NOMO-1 (cell line): ENCODE measurements around the gene FBXW7.

ENCODE experiments used
- DNase-seq, 2 experiments: peaks; one replicate each; lab custom pipeline; 2025; ENCODE audit not compliant: unreplicated experiment in 2 of 2; lab: John Stamatoyannopoulos, UW

Gene FBXW7

GRCh38 chr4:152382057-152382785 lies 153.7 kb downstream of the FBXW7 start:
- DNase-seq, result no peak

GRCh38 chr4:152380919-152381318 lies 155.0 kb downstream of the FBXW7 start:
- DNase-seq, result no peak

- DNase-seq, result no peak
These were observed 155.7 kb downstream of the FBXW7 start for GRCh38 chr4:152380185-152380584.

- DNase-seq, result no peak
These were observed 161.1 kb downstream of the FBXW7 start for GRCh38 chr4:152374606-152375285.

DNA sequence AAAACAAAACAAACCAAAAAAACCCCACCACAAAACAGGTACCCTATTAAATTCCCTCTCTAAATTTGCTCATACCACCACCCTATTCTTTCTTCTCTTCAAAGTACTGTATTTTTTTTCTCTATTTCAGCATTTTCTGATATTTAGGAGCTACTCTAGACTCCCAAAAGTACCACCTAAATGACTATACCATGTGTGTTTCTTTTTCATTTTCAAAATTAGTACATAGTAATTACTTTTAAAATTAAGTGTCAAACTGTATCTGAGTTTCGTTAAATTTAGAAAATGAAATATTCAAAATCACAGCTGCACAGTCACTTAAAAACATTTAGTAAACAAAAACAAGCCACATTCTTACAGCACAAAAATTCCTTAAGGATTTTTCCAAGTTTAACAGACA lies 161.7 kb downstream of the FBXW7 start:
- DNase-seq, result no peak

DNA sequence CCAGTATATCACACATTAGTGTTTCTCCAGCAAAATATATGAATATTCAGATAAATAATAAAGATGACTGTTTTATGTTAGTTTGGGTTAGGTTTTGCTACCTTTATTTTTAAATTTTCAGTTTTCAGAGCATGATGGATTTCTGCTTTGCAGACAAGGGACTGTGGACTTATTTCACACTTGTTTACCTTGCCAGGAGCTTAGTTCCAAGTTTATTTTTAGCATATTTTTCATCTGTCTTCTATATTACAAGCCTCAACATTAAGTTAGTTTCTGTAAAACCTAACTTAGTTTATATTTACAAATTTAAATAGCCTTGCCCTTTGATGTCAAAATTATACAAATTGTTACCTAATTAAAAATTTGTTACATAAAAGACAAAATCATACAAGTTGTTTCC lies 163.4 kb downstream of the FBXW7 start:
- DNase-seq, result no peak

DNA sequence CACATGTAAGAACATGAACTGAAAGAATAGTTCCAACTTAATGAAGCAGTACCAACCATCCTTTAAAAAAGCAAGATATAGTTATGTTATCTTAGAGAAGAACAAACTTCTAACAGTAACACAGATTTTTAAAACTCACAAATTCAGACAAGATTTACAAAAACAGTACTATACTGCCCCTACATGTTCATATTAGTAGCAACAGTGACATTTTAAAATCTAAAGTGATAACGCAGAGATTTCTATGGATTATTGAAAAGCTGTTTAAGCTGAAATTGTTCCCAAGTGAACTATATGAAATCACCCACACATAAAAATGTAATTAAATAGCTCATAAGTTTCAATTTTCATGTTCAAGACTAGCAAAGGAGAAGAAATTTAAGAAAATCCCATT lies 166.0 kb downstream of the FBXW7 start:
- DNase-seq, result no peak

- DNase-seq, result no peak
These were observed 166.5 kb downstream of the FBXW7 start for GRCh38 chr4:152369203-152369901.

DNA sequence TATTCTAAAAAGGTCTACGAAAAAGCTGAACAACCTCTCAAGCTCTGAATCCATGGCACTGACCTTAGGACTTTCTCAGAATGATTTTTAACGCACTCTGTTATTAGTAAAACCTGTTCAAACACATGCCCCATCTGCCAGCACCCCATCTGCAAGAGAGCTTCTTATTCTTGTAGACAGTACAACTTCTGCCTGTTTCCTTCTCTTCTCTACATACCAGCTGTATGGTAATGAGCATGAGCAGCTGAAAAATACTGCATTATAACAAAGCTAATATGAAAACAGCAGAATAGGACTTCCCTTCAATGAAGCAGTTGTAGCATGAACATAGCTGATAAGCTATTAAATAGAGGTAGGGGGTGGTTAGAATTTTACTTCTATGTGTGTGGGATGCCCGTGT lies 167.9 kb downstream of the FBXW7 start:
- no peak for DNase-seq

DNA sequence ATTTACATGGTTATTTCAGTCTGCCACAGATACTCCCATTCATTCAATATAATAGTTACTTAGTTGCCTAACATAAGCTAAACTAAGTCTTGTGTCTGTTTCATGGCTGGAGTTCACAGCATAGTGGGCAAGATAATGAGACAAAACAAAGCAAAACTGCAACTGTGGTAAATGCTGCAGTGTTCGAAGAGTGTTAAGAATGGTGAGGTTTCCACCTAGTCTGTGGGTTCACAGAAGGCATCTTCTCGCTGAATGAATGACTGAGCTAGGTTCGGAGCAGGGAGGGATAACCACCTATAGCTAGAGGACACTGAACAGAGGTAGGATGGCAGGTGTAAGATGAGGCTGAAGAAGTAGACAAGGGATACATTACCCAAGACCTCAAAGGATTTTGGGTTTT lies 171.0 kb downstream of the FBXW7 start:
- DNase-seq, result no peak

GRCh38 chr4:152364383-152364782 lies 171.5 kb downstream of the FBXW7 start:
- no peak for DNase-seq

- no peak for DNase-seq
These were observed 172.0 kb downstream of the FBXW7 start for GRCh38 chr4:152363904-152364303.

- DNase-seq, result no peak
These were observed 172.8 kb downstream of the FBXW7 start for GRCh38 chr4:152363086-152363485.

GRCh38 chr4:152360045-152360410 lies 175.9 kb downstream of the FBXW7 start:
- DNase-seq, result peak in 1 of 2 experiments; percentile 40

GRCh38 chr4:152359208-152360044 lies 176.5 kb downstream of the FBXW7 start:
- peak; percentile 56 to 88 for DNase-seq

- DNase-seq, result no peak
These were observed 178.7 kb downstream of the FBXW7 start for GRCh38 chr4:152357206-152357605.

- no peak for DNase-seq
These were observed 179.4 kb downstream of the FBXW7 start for GRCh38 chr4:152356428-152357034.

GRCh38 chr4:152352622-152353116 lies 183.2 kb downstream of the FBXW7 start:
- no peak for DNase-seq

DNA sequence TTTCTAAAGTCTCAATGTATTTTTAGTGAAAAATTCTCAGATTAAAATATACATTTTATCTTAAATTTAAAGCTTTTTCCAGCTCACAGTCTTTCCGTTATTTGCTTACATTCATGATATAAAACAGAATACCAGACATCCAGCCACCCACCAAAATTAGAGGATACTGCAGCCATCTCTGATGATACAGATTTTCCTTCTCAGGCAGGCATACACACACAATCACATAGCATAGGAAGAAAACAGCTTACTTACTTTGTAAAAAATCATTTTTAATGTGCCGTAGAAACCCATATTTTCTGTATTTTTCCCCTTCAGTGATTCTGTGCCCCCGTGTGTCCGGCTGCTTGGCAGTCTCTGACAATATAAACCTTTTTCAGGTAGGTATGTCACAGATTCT lies 183.7 kb downstream of the FBXW7 start:
- no peak for DNase-seq

DNA sequence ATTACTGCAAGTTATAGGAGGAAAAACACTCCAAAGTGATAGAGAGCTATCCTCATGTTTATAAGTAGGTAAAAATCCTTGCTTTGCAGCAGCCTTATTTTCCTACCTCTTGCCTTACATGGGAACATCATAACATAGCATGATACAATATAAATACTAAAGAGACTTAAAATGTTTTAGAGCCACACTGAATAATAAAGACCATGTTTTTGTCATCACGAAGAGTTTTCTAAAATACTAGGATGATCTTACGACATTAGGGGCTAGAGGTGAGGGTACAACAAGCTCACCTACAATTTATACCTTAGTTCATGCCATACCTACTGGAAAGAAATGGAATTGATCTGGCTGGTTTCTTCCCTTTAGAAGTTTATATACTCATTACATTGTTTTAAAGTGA lies 184.8 kb downstream of the FBXW7 start:
- DNase-seq, result no peak
